SK-N-SH (cell line): ENCODE measurements around the gene GPS2.

Experiments
- GABPA ChIP-seq: IDR thresholded peaks from 2 replicates; pipeline ENCODE4 v1.4.0; 2012; ENCODE audit warnings: low read depth, mild to moderate bottlenecking
- JUND ChIP-seq: IDR thresholded peaks from 2 replicates; pipeline ENCODE4 v1.4.0; 2012
- MXI1 ChIP-seq: IDR thresholded peaks from 2 replicates; pipeline ENCODE4 v1.6.1; 2012; ENCODE audit warnings: mild to moderate bottlenecking, low read depth, low read length, improper control_type of control experiment
- NFIC ChIP-seq: IDR thresholded peaks from 2 replicates; pipeline ENCODE4 v1.4.0; 2012; ENCODE audit warnings: borderline replicate concordance
- NRF1 ChIP-seq: IDR thresholded peaks from 2 replicates; pipeline ENCODE4 v1.6.1; 2012; ENCODE audit warnings: low read depth, mild to moderate bottlenecking, low read length
- POLR2AphosphoS5 ChIP-seq: IDR thresholded peaks from 2 replicates; pipeline ENCODE4 v1.6.1; 2012; ENCODE audit warnings: low read depth, low read length
- RAD21 ChIP-seq: IDR thresholded peaks from 2 replicates; pipeline ENCODE4 v1.6.1; 2012; ENCODE audit warnings: mild to moderate bottlenecking, low read length
- RCOR1 ChIP-seq: fragments of 150-350 bp; IDR thresholded peaks from 2 replicates; pipeline ENCODE4 v1.6.1; 2017; ENCODE audit warnings: antibody characterized with exemption, low read length
- TAF1 ChIP-seq: IDR thresholded peaks from 2 replicates; pipeline ENCODE4 v1.6.1; 2012; ENCODE audit warnings: low read depth, mild to moderate bottlenecking, low read length, moderate library complexity, borderline replicate concordance
- TF ChIP-seq, protein P1 (sequence below): fragments of 200-600 bp; sonication (generic); IDR thresholded peaks from 2 replicates; pipeline ENCODE4 v1.6.1; 2017; ENCODE audit warnings: antibody characterized with exemption, mild to moderate bottlenecking, moderate library complexity

DNA sequence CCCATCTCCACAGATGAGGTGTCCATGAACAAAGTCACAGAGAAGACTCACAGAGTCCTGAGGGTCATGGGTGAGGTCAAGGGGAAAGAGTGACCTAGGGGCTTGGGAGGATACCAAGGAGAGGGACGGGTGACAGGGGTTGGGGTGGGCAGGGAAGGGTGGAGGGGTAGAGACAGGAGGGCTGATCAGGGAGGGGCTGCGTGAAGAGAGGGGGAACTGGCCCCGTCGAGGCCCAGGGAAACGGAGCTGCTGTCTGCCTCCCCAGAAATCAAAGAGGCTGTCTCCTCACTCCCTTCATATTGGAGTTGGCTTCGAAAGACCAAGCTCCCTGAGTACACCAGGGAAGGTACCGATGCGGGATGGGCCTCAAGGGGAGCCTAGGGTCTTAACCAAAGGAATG is 40.4 kb upstream of the GPS2 start:
- no peak for TF ChIP-seq MXI1
- TF ChIP-seq NFIC, result no peak
- TF ChIP-seq, protein P1, sequence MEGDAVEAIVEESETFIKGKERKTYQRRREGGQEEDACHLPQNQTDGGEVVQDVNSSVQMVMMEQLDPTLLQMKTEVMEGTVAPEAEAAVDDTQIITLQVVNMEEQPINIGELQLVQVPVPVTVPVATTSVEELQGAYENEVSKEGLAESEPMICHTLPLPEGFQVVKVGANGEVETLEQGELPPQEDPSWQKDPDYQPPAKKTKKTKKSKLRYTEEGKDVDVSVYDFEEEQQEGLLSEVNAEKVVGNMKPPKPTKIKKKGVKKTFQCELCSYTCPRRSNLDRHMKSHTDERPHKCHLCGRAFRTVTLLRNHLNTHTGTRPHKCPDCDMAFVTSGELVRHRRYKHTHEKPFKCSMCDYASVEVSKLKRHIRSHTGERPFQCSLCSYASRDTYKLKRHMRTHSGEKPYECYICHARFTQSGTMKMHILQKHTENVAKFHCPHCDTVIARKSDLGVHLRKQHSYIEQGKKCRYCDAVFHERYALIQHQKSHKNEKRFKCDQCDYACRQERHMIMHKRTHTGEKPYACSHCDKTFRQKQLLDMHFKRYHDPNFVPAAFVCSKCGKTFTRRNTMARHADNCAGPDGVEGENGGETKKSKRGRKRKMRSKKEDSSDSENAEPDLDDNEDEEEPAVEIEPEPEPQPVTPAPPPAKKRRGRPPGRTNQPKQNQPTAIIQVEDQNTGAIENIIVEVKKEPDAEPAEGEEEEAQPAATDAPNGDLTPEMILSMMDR, result no peak
- TF ChIP-seq POLR2AphosphoS5, result no peak
- TF ChIP-seq GABPA, result no peak
- no peak for TF ChIP-seq RAD21
- TF ChIP-seq TAF1, result no peak
- no peak for TF ChIP-seq NRF1
- no peak for TF ChIP-seq JUND
- TF ChIP-seq RCOR1, result no peak
